Measurements from ENCODE around the gene LRRC27. TPM values are rescaled to one million over a fixed set of nuclear protein-coding genes. Genes with fewer than 3 reads are reported as not detected.
A peak's percentile ranks its signal among the peaks of the same experiment; 100 is the strongest.

LRRC27 gene
- total RNA-seq, 2 experiments from 2014 or later = 2.4 to 2.8 TPM

DNA sequence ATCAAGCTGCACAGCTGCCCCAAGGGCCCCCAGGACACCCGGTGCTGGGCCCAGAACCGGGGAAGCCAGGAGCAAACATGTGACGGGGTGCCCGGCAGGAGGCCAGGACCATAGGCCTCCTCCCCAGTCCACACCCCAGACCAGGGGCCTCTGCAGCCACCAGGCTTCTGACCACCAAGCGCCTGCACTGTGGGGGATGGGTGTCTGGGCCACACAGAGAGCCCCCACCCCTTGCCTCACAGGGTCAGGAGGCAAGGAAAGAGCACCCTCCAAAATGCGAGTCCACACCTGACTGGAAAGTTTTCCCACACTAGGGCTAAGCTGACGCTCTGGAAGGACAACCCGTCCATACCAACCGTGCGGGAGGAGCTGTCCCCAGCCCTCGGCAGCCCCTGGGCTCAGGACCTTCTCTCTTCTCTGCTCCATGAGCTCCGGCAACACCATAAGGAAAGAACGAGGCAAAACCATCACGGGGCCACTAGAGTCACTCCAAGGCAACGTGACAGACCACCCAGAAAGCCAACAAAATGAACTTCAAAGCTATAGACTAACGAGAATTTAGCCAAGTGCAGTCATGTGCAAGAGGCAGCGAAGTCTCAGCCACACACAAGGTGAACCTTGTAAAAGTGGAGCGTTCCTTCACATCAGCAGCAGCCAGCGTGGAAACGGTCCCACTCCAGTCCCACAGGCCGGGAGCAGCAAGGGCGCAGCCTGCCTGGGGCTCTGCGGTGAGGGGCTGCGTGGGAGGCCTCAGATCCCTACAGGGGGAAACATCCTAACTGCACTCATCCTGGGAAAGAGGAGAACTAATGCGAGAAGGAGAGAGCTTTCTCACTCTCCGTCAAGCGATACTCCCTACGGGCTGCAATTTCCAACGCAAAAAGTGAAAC, 29.3 kb upstream of the LRRC27 start:
- Histone ChIP-seq H3K9me3 (ENCODE audit: control insufficient read depth in 1 of 2, insufficient read depth in 1 of 2, low read length in 2 of 2) (no peaks in the 10 kb centered on the region), H3K4me3 (ENCODE audit: low read length) (no peak overlapping the region), H3K4me1 (ENCODE audit: insufficient read depth, low read length) (peaks cover 14% of the 10 kb centered on the region), H3K36me3 (ENCODE audit: insufficient read depth, low read length) (no peaks in the 10 kb centered on the region), H3K27me3 (ENCODE audit: control insufficient read depth in 1 of 2, insufficient read depth in 2 of 2, low read length in 2 of 2) (no peaks in the 10 kb centered on the region), H3K27ac (ENCODE audit: low read depth in 1 of 2, low read length in 2 of 2) (no peak overlapping the region)
- H3K4me1 Mint-ChIP-seq (ENCODE audit: low read depth) = peaks cover 17% of the 10 kb centered on the region
- ATAC-seq (ENCODE audit: poor library complexity) (no peak), DNase-seq (no peak)
- TF ChIP-seq, protein P1, sequence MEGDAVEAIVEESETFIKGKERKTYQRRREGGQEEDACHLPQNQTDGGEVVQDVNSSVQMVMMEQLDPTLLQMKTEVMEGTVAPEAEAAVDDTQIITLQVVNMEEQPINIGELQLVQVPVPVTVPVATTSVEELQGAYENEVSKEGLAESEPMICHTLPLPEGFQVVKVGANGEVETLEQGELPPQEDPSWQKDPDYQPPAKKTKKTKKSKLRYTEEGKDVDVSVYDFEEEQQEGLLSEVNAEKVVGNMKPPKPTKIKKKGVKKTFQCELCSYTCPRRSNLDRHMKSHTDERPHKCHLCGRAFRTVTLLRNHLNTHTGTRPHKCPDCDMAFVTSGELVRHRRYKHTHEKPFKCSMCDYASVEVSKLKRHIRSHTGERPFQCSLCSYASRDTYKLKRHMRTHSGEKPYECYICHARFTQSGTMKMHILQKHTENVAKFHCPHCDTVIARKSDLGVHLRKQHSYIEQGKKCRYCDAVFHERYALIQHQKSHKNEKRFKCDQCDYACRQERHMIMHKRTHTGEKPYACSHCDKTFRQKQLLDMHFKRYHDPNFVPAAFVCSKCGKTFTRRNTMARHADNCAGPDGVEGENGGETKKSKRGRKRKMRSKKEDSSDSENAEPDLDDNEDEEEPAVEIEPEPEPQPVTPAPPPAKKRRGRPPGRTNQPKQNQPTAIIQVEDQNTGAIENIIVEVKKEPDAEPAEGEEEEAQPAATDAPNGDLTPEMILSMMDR (IDR thresholded peaks at IDR 0.05) = no peak
- H3K27me3 Mint-ChIP-seq = no peaks in the 10 kb centered on the region
- H3K27ac Mint-ChIP-seq = no peak overlapping the region
- no peaks in the 10 kb centered on the region for H3K9me3 Mint-ChIP-seq
- intact Hi-C loops (cut with DNase I, micrococcal nuclease) = loop anchor here in 1 of 2 experiments (1.0 to 10.0 kb wide), 2 partner anchors 69 to 962 kb away; no protein-coding TSS in a partner anchor
- no peak overlapping the region for H3K4me3 Mint-ChIP-seq
- ChIA-PET POLR2A (no interaction called here), CTCF (no interaction called here)
- H3K36me3 Mint-ChIP-seq (ENCODE audit: low read depth) = no peaks in the 10 kb centered on the region

DNA sequence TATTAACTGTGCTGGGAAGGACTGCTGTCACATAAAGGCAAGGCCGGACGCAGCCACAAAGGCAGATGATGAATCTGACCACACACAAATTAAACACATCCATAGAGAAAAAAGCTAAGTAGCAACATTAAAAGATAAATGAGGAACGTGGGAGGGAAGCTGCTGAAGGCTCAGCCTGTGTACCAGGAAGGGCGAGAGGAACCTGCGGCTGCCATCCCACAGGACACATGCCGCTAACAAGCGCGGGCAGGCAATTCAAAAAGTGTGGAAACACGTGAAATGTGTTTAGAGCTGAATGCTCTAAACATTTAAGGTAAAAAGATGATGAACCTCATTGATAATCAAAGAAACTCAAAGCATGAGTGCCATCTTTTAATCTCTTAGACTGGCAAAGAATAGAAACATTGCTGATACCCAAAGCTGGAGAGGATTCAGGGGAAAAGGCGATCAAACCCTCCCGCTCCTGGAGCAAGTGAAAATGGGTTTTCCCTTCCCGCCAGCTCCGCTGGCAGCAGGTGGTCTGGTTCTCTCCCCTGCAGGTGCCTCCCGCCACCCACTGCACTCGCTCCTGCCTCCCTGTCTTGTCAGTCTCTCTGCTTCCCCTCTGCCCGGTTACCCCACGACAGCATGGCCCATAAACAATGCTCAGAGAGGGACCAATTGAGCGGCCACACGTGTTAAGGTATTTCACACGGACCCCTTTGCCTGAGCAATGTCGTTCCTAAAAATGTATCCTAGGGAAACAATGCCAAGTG, 28.5 kb upstream of the LRRC27 start:
- Histone ChIP-seq H3K27ac (ENCODE audit: low read depth in 1 of 2, low read length in 2 of 2) (no peak overlapping the region), H3K9me3 (ENCODE audit: control insufficient read depth in 1 of 2, insufficient read depth in 1 of 2, low read length in 2 of 2) (no peaks in the 10 kb centered on the region), H3K4me3 (ENCODE audit: low read length) (no peak overlapping the region), H3K27me3 (ENCODE audit: control insufficient read depth in 1 of 2, insufficient read depth in 2 of 2, low read length in 2 of 2) (no peaks in the 10 kb centered on the region), H3K36me3 (ENCODE audit: insufficient read depth, low read length) (no peaks in the 10 kb centered on the region), H3K4me1 (ENCODE audit: insufficient read depth, low read length) (peaks cover 11% of the 10 kb centered on the region)
- H3K27ac Mint-ChIP-seq = no peak overlapping the region
- H3K9me3 Mint-ChIP-seq = no peaks in the 10 kb centered on the region
- DNase-seq (no peak), ATAC-seq (ENCODE audit: poor library complexity) (no peak)
- peak overlapping the region; percentile 51 for H3K4me3 Mint-ChIP-seq
- H3K36me3 Mint-ChIP-seq (ENCODE audit: low read depth) = no peaks in the 10 kb centered on the region
- TF ChIP-seq, protein P1 (IDR thresholded peaks at IDR 0.05) = no peak
- POLR2A ChIA-PET = no interaction called here
- CTCF ChIA-PET = no interaction called here
- intact Hi-C loops (cut with DNase I, micrococcal nuclease) = loop anchor here in 1 of 2 experiments (1.0 to 10.0 kb wide), 2 partner anchors 70 to 961 kb away; no protein-coding TSS in a partner anchor
- peaks cover 13% of the 10 kb centered on the region for H3K4me1 Mint-ChIP-seq (ENCODE audit: low read depth)
- no peaks in the 10 kb centered on the region for H3K27me3 Mint-ChIP-seq

DNA sequence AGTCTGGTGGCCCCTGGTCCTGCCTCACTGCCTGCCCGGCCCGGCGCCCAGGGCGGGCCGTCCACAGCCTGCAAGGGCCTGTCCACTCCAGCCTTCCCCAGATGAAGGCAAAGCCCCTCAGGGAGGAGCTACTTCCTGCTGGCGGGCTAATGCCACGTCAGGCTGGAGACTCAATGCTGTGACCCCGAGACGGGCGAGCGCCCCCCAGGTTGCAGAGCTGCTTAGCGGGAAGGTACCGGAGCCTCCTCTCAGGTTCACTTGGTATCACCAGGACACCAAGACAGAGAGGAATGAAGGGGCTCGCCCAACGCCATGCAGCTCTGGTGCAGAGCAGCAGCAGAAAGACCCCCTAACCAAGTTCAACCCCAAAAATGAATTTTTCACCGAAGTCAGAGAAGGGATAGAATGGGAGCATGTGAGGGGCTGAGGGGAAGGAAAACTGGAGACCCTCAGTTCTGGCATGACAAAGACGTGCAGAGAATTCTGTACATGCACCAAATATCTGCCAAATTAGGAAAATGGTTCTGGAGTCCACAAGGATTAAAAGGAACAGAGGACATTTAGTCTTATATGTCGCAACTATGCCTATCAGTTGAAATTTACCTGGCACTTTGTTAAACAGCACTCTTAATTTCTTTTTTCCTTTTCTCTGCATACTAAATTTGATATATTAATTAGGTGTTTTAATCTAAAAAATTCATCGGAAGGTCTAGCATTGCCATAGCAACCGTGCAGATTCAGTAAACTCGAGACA, 27.1 kb upstream of the LRRC27 start:
- no peaks in the 10 kb centered on the region for H3K27me3 ChIP-seq (ENCODE audit: control insufficient read depth in 1 of 2, insufficient read depth in 2 of 2, low read length in 2 of 2)
- Mint-ChIP-seq H3K27me3 (no peaks in the 10 kb centered on the region), H3K4me1 (ENCODE audit: low read depth) (peaks cover 13% of the 10 kb centered on the region), H3K27ac (no peak overlapping the region), H3K36me3 (ENCODE audit: low read depth) (no peaks in the 10 kb centered on the region), H3K9me3 (no peaks in the 10 kb centered on the region), H3K4me3 (peak overlapping the region; percentile 93)
- DNase-seq (peak in 1 of 14 experiments; percentile 22), ATAC-seq (ENCODE audit: poor library complexity) (no peak)
- intact Hi-C loops (cut with DNase I, micrococcal nuclease) = loop anchor here (5.0 to 10.0 kb wide), 5 partner anchors 82 to 1072 kb away; partner anchors contain the start of genes DPYSL4 (in 1 of the 2), INPP5A (in 1 of the 2) and PAOX (in 1 of the 2)
- POLR2A ChIA-PET = no interaction called here
- H3K9me3 ChIP-seq (ENCODE audit: control insufficient read depth in 1 of 2, insufficient read depth in 1 of 2, low read length in 2 of 2) = no peaks in the 10 kb centered on the region
- no peak overlapping the region for H3K4me3 ChIP-seq (ENCODE audit: low read length)
- peaks cover 16% of the 10 kb centered on the region for H3K4me1 ChIP-seq (ENCODE audit: insufficient read depth, low read length)
- TF ChIP-seq, protein P1 (IDR thresholded peaks at IDR 0.05) = no peak
- no peaks in the 10 kb centered on the region for H3K36me3 ChIP-seq (ENCODE audit: insufficient read depth, low read length)
- H3K27ac ChIP-seq (ENCODE audit: low read depth in 1 of 2, low read length in 2 of 2) = no peak overlapping the region
- CTCF ChIA-PET = no interaction called here
